Ishikawa (cell line): ENCODE results near the gene L1TD1.

ENCODE experiments used
- CEBPB ChIP-seq: IDR thresholded peaks from 2 replicates; pipeline ENCODE4 v1.6.1; 2012
- CREB1 ChIP-seq: IDR thresholded peaks from 2 replicates; pipeline ENCODE4 v1.6.1; 2012; ENCODE audit warnings: low read depth
- EGR1 ChIP-seq: IDR thresholded peaks from 2 replicates; pipeline ENCODE4 v1.6.1; 2012
- EP300 ChIP-seq: IDR thresholded peaks from 2 replicates; pipeline ENCODE4 v1.6.1; 2012; ENCODE audit warnings: borderline replicate concordance
- FOXM1 ChIP-seq: IDR thresholded peaks from 2 replicates; pipeline ENCODE4 v1.6.1; 2012; ENCODE audit warnings: low read depth, borderline replicate concordance
- MAX ChIP-seq: IDR thresholded peaks from 2 replicates; pipeline ENCODE4 v1.6.1; 2012
- NFIC ChIP-seq: IDR thresholded peaks from 2 replicates; pipeline ENCODE4 v1.6.1; 2012
- RAD21 ChIP-seq: IDR thresholded peaks from 2 replicates; pipeline ENCODE4 v1.6.1; 2012; ENCODE audit warnings: low read depth
- TAF1 ChIP-seq: IDR thresholded peaks from 2 replicates; pipeline ENCODE4 v1.6.1; 2012; ENCODE audit warnings: low read depth, mild to moderate bottlenecking
- TCF12 ChIP-seq: IDR thresholded peaks from 2 replicates; pipeline ENCODE4 v1.6.1; 2012; ENCODE audit warnings: low read depth
- TEAD4 ChIP-seq: IDR thresholded peaks from 2 replicates; pipeline ENCODE4 v1.6.1; 2012
- YY1 ChIP-seq: IDR thresholded peaks from 2 replicates; pipeline ENCODE4 v1.6.1; 2012; ENCODE audit warnings: low read depth
- ZBTB7A ChIP-seq: IDR thresholded peaks from 2 replicates; pipeline ENCODE4 v1.6.1; 2012; ENCODE audit warnings: low read depth
- TF ChIP-seq, protein P1 (sequence below): IDR thresholded peaks from 2 replicates; pipeline ENCODE4 v1.6.1; 2012
- TF ChIP-seq, protein P2 (sequence below): IDR thresholded peaks from 2 replicates; pipeline ENCODE4 v1.6.1; 2012; ENCODE audit warnings: low read depth, mild to moderate bottlenecking

Gene L1TD1

DNA sequence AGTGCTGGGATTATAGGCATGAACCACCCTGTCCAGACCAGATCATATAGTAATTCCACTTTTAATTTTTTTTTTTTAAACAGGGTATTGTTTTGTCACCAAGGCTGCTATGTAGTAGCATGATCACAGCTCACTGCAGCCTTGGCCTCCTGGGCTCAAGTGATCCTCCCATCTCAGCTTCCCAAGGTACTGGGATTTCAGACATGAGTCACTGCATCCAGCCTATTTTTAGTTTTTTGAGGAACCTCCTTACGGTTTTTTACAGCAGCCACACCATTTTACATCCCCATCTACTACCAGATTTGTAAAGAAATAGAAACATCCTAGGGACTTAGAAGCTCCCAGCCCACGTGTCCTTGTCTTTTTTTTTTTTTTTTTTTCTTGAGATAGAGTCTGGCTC is 24.0 kb downstream of the L1TD1 start:
- TF ChIP-seq FOXM1 (no peak), ZBTB7A (no peak), NFIC (no peak), TCF12 (no peak), RAD21 (no peak), YY1 (no peak), CREB1 (no peak)

DNA sequence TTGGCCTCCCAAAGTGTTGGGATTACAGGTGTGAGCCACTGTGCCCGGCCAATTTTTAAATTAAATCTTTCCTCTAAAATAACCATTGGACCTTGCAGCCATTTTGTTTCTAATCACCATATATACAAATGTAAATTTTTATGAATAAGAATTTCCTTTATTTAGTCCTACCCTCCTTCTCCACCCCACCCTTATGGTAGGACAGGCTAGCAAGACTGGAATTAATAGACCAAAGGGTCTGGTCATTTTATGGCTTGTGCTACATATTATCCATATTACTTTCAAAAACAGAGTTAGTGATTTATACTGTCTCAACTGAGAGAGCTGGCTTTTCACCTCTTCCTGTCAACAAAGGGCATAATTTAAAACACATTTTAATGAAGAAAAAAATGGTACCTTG is 26.5 kb downstream of the L1TD1 start:
- TF ChIP-seq RAD21 (no peak), ZBTB7A (no peak)
- TF ChIP-seq, protein P1, sequence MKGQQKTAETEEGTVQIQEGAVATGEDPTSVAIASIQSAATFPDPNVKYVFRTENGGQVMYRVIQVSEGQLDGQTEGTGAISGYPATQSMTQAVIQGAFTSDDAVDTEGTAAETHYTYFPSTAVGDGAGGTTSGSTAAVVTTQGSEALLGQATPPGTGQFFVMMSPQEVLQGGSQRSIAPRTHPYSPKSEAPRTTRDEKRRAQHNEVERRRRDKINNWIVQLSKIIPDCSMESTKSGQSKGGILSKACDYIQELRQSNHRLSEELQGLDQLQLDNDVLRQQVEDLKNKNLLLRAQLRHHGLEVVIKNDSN: no peak

DNA sequence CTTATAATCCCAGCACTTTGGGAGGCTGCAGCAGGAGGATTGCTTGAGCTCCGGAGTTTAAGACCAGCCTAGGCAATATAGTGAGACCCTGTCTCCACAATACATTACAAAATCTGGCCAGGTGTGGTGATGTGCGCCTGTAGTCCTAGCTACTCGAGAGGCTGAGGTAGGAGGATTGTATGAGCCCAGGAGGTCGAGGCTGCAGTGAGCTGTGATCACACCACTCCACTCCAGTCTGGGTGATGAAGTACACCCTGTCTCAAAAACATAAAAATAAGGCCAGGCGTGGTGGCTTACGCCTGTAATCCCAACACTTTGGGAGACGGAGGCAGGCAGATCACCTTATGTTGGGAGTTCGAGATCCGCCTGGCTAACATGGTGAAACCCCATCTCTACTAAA is 27.7 kb downstream of the L1TD1 start:
- TF ChIP-seq TCF12: no peak
- no peak for TF ChIP-seq CEBPB
- TF ChIP-seq, protein P2, sequence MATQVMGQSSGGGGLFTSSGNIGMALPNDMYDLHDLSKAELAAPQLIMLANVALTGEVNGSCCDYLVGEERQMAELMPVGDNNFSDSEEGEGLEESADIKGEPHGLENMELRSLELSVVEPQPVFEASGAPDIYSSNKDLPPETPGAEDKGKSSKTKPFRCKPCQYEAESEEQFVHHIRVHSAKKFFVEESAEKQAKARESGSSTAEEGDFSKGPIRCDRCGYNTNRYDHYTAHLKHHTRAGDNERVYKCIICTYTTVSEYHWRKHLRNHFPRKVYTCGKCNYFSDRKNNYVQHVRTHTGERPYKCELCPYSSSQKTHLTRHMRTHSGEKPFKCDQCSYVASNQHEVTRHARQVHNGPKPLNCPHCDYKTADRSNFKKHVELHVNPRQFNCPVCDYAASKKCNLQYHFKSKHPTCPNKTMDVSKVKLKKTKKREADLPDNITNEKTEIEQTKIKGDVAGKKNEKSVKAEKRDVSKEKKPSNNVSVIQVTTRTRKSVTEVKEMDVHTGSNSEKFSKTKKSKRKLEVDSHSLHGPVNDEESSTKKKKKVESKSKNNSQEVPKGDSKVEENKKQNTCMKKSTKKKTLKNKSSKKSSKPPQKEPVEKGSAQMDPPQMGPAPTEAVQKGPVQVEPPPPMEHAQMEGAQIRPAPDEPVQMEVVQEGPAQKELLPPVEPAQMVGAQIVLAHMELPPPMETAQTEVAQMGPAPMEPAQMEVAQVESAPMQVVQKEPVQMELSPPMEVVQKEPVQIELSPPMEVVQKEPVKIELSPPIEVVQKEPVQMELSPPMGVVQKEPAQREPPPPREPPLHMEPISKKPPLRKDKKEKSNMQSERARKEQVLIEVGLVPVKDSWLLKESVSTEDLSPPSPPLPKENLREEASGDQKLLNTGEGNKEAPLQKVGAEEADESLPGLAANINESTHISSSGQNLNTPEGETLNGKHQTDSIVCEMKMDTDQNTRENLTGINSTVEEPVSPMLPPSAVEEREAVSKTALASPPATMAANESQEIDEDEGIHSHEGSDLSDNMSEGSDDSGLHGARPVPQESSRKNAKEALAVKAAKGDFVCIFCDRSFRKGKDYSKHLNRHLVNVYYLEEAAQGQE: no peak
- TF ChIP-seq TAF1: no peak
- TF ChIP-seq YY1: no peak
- no peak for TF ChIP-seq EGR1
- no peak for TF ChIP-seq EP300
- no peak for TF ChIP-seq NFIC
- TF ChIP-seq RAD21: no peak
- no peak for TF ChIP-seq ZBTB7A

- TF ChIP-seq CEBPB: no peak
- TF ChIP-seq, protein P1: 0 out of 2 replicates have a peak, but pooled peaks have one; percentile 12
Observed at GRCh38 chr1:62224182-62224581, 29.5 kb downstream of the L1TD1 start.

DNA sequence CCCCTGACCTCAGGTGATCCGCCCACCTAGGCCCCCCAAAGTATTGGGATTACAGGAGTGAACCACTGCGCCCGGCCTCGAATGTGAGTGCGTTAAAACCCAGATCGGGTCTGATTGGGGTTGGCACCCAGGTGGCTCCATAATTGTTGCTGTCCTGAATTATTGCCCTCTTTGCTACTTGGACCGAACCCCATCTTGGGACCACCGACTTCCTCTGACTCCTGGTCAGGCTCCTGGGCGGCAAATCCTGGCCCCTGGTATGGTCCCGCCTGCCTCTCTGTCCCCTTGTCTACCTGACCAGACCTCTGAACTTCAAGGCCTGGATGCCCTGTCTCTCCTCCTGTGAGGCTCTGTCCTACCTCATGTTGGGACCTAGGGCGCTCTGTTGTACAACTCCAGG is 32.8 kb downstream of the L1TD1 start:
- no peak for TF ChIP-seq YY1

DNA sequence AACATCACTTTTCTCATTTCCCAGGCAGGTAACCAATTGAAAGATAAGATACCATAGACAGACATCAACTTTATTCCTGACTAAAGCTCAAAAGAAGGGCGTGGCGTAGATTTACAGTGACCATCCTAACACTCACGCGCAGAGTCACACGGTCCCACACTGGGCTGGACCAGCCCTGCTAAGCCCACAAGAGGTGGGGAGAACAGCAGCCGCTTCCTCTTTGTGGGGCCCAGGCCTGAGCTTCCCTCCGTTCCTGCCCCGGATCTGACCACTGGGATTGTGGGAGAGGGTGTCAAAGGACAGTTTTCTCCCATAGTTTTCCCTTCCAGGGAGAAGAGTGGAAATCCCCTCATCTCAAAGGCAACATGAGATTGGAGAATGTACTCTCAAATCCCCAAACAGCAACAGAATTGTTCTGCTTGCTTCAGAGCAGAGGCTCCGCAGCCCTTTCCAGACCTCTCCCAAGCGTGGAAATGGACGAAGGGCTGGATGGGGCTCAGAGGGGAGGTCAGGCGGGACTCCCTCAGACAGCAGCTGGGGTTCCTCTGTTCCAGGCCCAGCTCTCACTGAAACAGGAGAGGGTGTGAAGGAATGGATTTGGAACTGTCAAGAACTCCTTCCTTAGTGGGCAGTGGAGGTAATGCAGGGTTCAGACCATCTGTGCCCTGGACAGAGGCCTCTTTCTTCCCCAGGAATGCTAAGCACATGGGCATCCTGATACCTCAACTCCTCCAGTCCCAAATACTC is 33.7 kb downstream of the L1TD1 start:
- TF ChIP-seq YY1 (no peak), FOXM1 (no peak), NFIC (no peak), EGR1 (no peak), ZBTB7A (no peak), EP300 (no peak), TAF1 (no peak), RAD21 (no peak), CEBPB (no peak), TCF12 (no peak), CREB1 (no peak), MAX (no peak), TEAD4 (no peak)
- TF ChIP-seq, protein P1: no peak
- TF ChIP-seq, protein P2: no peak

GRCh38 chr1:62228883-62229187 is 34.2 kb downstream of the L1TD1 start:
- TF ChIP-seq TAF1 (no peak), NFIC (peak; percentile 43; the same call in 1 of the 2 replicates), MAX (0 out of 2 replicates have a peak, but pooled peaks have one; percentile 26)
